ENCODE measurements around the gene SPSB2.
"Not testable (repeated sequence)": the region's sequence is repeated elsewhere in the genome, so short reads cannot be mapped to it uniquely, and the experiment has no call there.

The SPSB2 gene

DNA sequence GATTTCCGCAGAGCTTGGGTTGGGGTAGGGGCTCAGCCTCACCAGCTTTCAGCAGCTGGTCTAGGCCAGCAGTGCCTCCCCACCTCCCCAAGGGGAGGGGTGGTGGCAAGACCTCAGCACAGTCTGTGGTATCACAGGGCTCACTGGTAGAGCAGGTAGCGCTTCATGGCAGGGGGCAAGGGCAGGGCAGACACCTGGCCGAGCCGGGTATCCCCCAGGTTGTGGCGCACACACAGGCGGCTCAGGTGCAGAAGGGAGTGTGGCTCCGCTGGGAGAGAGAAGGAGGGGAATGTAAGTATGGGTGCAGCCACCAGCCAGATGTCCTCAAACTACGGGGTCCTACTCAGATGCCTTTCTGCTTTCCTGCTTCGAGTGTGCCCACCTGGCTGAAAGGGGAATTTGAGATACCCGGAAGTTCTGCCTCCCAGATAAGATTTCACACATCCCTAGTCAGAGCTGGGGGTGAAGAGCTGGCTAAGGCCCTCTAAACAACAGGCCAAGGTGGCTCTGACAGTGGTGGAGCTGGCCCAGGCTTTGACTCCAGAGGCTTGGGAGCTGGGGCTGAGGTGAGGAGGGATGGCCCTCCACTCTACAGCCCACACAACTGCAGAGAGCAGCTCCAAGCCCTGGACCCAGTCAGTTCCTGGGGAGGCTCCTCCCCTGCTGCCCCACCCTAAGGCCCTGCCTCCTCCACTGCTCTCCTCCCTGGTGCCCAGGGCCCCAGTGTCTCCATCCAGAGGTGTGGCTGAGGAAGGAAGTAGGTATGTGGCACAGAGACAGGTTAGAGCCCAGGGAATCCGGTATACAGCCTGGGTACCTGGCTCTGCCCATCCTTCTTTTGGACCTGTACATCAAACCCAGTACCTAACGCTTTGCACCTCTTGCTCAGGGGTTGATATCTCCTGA, 1.8 kb downstream of the SPSB2 start:
- DNase-seq (ENCODE audit: low read depth) = no peak

DNA sequence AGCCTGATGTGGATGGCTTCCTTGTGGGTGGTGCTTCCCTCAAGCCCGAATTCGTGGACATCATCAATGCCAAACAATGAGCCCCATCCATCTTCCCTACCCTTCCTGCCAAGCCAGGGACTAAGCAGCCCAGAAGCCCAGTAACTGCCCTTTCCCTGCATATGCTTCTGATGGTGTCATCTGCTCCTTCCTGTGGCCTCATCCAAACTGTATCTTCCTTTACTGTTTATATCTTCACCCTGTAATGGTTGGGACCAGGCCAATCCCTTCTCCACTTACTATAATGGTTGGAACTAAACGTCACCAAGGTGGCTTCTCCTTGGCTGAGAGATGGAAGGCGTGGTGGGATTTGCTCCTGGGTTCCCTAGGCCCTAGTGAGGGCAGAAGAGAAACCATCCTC, 2.8 kb downstream of the SPSB2 start:
- not testable (repeated sequence) for DNase-seq (ENCODE audit: low read depth)

DNA sequence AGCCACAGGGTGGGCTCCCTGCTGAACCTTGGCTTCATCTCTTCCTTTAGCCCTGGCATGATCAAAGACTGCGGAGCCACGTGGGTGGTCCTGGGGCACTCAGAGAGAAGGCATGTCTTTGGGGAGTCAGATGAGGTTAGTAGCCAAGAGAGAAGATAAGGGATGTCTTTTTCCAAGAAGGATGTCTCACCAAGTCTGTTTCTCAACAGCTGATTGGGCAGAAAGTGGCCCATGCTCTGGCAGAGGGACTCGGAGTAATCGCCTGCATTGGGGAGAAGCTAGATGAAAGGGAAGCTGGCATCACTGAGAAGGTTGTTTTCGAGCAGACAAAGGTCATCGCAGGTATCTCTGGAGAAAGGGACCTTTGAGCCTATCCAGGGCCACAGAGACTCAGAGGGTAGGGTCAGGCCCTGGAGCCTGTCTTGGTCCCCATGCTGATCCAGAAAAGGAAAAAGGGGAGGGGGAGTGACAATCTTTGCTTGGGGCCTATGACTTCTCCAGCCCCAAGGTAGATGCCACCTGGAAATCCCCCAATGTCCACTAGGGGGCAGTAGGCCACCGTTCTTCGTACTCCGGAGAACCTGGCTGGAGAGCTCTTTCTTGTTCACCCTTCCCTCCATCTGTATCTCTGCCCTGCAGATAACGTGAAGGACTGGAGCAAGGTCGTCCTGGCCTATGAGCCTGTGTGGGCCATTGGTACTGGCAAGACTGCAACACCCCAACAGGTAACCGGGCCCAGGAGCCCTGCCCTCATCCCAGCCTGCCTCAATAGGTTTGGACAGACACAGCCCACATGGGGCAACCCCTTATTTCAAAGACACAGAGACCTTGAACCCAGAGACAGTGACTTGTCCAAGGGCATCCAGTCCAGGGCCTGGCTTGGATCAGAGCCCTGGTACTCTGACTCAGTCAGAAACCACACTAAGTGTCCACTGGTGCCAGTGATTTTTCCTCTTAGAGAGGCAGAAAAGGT, 3.8 kb downstream of the SPSB2 start:
- peak; percentile 62 for DNase-seq (ENCODE audit: low read depth)

DNA sequence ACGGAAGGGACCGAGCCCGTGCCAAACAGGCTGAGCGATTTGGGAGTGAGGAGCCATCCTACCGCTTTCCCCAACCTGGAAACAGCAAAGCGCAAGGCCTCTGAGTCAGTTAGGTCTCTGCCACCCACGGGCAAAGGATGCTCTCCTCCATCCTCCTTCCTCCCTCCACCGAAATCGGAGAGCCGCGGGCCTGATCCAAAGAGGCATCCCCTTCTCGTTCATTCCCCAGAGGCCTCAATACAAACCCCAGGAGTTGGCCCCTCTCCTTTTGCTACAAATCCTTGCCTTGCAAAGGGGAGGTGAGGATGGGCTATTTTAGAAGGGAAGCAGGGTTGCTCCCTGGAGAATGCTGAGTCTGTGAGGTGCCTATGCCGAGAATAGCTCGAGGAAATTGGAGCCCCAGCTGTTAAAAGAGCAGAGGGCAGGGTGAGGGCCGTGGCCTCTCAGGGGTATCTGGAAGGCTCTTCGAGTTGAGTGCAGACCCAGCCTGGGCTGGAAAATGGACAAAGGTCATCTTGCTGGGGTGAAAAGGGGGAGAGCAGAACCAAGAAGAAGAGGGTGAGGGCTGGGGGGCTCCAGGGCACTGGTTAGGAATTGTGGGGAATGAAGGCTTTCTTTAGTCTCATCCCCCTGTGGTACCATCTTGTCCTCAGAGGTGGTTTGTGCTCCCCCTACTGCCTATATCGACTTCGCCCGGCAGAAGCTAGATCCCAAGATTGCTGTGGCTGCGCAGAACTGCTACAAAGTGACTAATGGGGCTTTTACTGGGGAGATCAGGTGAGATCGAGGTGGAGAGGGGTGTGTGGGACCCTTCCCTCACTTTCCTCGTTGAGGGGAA, 4.7 kb downstream of the SPSB2 start:
- DNase-seq (ENCODE audit: low read depth) = no peak

DNA sequence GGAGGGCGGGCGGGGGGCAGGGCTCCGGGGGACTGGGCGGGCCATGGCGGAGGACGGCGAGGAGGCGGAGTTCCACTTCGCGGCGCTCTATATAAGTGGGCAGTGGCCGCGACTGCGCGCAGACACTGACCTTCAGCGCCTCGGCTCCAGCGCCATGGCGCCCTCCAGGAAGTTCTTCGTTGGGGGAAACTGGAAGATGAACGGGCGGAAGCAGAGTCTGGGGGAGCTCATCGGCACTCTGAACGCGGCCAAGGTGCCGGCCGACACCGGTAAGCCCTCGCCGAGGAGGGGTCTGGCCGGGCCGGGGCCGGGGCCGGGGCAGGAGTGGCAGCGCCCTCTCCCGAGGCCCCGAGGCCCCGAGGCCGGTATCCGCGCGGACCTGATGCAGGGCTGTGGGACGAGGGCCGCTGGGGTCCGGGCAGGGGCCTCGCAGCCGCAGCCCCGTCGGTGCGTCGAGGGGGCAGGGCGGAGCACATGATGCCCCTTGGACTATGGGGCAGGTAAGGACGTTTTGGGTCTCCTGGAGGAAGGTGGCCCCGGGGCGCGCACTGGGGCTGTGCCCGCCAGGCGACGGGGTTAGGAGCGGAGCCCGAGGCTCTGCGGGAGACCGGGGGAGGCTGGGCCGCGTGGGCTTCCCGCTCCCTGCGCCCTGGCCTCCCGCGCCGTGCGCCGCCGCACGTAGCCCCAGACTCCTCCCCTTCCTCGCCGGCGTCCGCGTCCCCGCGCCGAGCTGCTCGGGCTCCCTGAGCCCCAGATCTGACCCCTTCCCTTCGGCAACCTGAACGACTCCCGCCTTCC, 5.5 kb downstream of the SPSB2 start, which contains the start of gene TPI1:
Gene TPI1, plus strand, starts transcription at position 119 of the 798 bp plus-strand sequence. Its CDS starts 36 bp downstream, at position 155.
- DNase-seq (ENCODE audit: low read depth) = peak; percentile 70

DNA sequence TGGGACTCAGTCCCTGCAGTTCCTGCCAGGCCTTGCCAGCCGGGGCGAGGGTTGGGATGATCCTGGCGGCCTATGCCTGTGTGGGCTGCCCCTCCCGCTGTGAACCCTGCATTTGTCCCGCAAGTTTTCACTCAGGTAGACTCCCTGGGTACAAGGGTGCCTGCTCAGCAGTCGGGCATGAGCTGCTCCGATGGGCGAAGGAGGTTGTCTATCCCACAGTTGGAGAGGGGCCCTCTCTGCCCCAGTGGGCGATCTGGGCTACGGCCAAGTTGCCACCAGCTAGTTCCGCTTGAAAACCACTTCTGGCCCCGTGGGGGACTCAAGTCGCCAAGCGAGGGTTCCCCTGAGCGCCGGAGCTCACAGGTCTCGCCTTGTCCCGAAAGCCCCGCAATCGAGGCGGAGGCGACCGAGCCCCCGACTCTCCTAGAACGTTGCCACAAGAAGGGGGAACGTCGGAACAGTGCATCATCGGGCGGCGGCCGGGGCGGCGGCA, 6.1 kb downstream of the SPSB2 start:
- DNase-seq (ENCODE audit: low read depth) = no peak

DNA sequence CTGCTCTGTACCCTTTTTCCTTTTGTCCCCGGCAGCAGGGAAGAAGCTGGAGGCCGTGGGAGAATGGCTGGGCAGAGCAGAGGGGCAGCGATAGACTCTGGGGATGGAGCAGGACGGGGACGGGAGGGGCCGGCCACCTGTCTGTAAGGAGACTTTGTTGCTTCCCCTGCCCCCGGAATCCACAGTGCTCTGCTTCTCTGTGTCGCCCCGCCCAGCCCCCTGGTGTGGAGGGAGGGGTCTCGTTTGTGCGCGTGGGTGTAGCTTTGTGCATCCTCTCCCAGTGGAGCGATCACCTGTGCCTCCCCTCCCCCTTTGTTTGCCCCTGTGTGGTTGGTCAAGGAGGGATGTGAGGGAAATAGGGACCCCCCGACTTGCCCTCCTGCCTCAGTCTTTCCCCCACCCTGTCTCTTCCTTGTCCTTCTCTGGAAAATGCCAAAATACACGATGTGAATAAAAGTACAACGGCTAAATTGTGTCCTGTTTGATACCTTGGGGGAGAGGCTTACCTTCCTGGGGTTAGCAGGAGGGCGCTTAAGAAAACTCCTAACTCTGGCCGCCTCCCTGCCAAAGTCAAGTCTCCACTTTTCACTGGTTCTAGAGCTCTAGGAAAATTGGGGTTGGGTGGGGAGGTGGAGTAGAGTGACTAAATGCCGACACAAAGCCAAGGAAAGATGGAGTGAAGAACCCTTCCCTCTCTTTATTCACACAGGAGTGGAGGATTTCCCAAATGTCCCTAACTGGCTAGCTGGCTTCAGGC, 6.8 kb downstream of the SPSB2 start:
- no peak for DNase-seq (ENCODE audit: low read depth)

DNA sequence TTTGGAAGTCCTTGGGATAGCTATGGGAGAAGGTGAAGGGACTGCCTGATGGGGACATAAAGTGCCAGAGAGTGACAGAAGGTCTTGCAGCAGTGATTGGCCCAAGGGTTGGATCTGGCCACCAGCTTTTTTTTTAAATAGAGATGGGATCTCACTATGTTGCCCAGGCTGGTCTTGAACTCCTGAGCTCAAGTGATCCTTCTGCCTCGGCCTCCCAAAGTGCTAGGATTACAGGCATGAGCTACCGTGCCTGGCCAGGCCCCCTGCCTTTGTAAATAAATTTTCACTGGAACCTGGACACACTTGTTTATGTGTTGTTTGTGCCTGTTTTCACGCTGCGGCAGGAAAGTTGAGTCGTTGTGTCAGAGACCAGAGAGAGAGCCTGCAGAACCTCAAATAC, 7.8 kb downstream of the SPSB2 start:
- DNase-seq (ENCODE audit: low read depth) = not testable (repeated sequence)

DNA sequence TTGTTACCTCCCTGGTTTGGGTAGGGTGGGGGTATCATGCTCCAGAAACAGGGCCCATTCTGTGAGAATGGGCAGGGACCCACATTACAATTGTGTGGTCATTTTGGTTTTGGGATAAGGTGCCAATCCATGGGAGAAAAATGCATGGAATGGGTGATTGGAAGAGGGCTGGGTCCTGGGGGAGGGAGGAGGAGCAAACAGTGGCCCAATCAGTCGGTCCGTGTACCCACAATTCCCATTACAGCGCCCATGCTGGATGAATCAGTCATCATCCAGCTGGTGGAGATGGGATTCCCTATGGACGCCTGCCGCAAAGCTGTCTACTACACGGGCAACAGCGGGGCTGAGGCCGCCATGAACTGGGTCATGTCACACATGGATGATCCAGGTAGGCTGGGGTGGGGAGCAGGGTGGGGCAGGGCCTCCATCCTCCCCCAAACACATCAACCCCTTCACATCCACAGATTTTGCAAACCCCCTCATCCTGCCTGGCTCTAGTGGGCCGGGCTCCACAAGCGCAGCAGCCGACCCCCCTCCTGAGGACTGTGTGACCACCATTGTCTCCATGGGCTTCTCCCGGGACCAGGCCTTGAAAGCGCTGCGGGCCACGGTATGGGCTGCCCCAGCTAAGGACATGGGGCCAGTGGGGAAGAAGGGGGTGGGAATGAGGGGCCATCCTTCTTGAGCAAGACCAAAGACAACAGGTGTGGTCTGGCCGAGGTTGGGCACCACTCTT, 9.3 kb downstream of the SPSB2 start:
- no peak for DNase-seq (ENCODE audit: low read depth)

DNA sequence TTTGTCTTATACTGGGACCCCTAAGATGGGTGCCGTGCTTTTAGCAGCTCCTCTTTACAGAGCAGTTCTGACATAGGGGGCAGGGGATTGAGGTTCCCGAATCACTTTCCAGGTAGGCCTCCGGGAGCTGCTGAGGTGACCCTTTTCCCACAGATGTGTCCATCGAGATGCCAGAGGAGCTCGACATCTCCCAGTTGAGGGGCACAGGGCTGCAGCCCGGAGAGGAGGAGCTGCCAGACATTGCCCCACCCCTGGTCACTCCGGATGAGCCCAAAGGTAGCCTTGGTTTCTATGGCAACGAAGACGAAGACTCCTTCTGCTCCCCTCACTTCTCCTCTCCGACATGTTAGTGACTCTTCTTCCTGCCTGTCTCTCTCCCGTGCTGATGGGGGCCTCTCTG, 10.1 kb downstream of the SPSB2 start:
- no peak for DNase-seq (ENCODE audit: low read depth)

DNA sequence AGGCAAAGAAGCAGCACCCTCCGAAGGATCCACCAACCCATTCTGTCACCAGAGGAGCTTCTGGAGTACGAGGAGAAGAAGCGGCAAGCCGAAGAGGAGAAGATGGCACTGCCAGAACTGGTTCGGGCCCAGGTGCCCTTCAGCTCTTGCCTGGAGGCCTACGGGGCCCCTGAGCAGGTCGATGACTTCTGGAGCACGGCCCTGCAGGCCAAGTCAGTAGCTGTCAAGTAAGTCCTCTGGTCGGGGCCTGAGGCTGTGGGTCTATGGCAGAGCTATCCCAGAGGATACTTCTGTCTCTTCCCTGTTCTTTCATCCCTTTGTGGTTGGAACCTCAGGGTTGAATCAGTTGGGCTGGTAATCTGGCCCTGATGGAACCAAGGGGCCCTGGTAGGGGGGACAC, 11.7 kb downstream of the SPSB2 start:
- DNase-seq (ENCODE audit: low read depth) = no peak

DNA sequence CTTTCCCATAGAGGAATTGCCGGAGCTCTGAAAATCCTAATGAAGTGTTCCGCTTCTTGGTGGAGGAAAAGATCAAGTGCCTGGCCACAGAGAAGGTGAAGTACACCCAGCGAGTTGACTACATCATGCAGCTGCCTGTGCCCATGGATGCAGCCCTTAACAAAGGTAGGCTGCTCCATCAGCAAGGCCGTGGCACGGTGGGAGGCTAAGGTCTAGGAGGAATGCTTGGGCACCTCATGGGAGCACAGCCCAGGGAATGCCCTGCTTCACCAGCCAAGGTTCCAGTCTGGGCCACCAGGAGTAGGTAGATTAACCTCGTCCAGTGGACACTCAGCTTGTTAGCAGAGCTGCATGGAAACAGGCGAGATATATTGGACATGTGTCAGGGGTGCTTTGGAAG, 12.2 kb downstream of the SPSB2 start:
- no peak for DNase-seq (ENCODE audit: low read depth)

DNA sequence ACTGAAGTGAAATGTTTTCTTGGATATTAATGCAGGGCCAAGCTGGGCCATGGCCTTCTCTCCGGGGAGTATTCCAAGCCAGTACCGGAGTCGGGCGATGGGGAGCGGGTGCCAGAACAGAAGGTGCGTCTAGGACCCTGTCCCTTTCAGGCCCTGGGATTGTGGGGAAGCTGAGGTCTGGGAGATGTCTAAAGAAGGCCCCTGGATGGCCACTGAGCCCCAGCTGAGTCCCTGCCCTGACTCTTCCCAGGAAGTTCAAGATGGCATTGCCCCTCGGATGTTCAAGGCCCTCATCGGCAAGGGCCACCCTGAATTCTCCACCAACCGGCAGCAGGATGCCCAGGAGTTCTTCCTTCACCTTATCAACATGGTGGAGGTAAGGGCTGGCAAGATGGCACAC, 13.0 kb downstream of the SPSB2 start:
- DNase-seq (ENCODE audit: low read depth) = no peak

DNA sequence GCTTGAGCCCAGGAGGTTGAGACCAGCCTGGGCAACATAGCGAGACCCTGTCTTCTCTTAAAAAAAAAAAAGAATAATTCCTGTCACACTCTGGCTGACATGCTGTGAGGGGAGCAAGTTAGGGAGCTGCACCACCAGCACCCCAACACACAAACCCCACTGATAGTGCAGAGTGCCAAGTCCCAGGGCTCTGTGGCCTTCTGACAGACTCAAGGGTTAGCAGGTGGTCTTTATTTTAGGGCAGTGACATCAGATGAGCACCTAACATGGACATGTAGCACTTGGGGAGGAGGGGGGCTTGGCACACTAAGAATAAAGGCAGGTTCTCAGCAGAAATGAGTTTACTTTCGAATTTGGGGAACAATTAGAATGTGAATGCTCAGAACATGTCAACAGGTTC, 14.3 kb downstream of the SPSB2 start:
- DNase-seq (ENCODE audit: low read depth) = no peak

DNA sequence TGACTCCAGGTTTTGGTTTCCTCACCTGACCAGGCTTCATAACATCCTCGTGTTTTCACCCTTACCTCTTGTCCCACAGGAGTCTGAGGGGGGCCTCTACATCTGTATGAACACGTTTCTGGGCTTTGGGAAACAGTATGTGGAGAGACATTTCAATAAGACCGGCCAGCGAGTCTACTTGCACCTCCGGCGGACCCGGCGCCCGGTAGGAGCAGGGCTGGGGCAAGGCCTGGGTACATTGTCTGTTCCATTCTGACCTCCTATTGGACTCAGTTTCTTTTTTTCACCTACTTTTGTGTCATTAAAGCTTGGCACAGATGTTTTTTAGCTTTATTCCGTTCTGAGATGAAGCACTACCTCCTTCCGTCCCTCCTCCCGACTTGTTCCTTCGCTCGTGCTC, 17.8 kb downstream of the SPSB2 start:
- DNase-seq (ENCODE audit: low read depth) = no peak

DNA sequence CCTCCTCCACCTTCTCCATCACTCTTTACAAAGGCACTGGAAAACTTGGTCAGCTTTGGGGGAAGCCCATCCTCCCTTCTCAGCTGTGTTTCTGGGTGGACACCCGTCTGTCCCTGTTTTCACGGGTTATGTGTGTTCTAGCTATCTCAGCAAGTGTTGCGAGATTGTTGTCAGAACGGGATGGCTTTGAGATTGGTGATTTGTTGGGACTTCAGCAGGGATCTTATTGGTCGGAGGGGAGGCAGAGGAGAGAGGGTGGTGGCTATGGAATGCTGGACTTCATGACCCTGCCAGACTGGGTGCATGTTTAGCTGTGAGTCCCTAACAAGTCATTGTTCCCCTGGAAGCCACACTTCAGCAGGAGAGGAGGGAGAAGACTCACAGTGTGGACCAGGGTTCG, 19.1 kb downstream of the SPSB2 start:
- DNase-seq (ENCODE audit: low read depth) = no peak

DNA sequence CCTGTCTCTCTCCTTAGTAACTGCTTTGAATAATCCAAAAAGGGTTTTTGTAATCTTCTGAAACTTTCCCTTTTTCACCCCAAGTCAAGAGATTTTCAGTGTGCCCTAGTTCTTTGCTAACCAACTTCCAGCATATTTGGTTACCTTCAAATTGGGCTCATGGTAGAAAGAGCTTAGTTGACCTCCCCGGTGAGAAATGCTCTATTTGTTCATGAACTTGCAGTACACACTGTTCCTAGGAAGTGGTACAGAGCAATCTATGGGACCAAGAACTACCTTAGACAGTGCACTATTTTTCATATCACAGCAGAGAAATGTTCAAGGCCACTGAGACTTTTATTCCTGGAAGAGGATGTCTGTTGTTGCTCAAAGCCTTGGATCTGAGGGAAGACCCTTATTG, 19.5 kb downstream of the SPSB2 start:
- no peak for DNase-seq (ENCODE audit: low read depth)

DNA sequence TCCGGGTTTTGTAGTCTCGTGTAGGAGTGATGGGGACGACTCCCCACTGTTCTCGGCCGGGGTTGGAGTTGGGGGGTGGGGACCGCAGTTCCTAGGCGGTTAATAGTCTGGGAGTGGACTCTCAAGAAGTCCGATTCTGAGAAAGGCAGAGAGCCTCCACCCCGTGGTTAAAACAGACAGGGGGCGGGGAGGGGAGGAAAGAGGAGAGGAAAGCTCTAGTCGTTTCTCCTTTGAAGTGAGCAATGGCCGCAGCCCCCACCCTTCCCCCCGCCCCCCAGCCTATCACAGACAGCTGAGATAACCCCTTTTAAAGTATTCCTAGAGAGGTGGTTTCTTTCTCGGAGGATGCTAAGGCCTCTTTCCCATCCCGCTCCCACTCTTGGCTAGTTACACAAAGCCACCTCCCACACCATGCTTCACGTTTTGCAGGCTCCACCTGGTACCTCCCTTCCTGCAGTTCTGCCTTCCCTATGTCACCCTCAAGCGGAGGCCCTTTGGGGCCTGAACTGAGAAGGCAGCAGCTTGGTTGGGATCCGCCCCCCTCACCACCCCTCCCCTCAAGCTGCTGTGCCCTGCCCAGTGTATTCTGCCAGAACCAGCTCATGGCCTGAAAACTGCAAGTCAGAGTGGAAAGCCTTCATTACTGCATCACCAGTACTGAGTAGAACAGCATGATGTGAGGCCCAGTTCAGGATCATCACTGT, 20.3 kb downstream of the SPSB2 start:
- DNase-seq (ENCODE audit: low read depth) = no peak
